AG09309 (cell line): Measurements from ENCODE around the gene PPP1R1A.
A peak's percentile ranks its signal among the peaks of the same experiment; 100 is the strongest.

Source experiments
- DNase-seq: peaks from one replicate; pipeline ENCODE4 v3.0.0-alpha.2; 2010; ENCODE audit warnings: low read depth
- H3K4me3 ChIP-seq: 2 replicates; pipeline ENCODE4 v1.5.1; 2011; ENCODE audit warnings: mild to moderate bottlenecking, low read depth, low read length, moderate library complexity; ENCODE audit not compliant: control insufficient read depth
- CTCF ChIP-seq: IDR thresholded peaks from 2 replicates; pipeline ENCODE4 v1.5.1; 2011; ENCODE audit warnings: mild to moderate bottlenecking, low read depth, low read length, inconsistent platforms; ENCODE audit not compliant: insufficient read depth, control insufficient read depth; ENCODE audit errors: missing control alignments

The PPP1R1A gene

GRCh38 chr12:54579696-54580333 lies 8.6 kb downstream of the PPP1R1A start:
- peak; percentile 99 for TF ChIP-seq CTCF
- no peak for DNase-seq
- H3K4me3 ChIP-seq = no peak overlapping the region

- no peak for TF ChIP-seq CTCF
- no peak for DNase-seq
- H3K4me3 ChIP-seq = no peak overlapping the region
Measured at GRCh38 chr12:54579258-54579657, 9.2 kb downstream of the PPP1R1A start.

DNA sequence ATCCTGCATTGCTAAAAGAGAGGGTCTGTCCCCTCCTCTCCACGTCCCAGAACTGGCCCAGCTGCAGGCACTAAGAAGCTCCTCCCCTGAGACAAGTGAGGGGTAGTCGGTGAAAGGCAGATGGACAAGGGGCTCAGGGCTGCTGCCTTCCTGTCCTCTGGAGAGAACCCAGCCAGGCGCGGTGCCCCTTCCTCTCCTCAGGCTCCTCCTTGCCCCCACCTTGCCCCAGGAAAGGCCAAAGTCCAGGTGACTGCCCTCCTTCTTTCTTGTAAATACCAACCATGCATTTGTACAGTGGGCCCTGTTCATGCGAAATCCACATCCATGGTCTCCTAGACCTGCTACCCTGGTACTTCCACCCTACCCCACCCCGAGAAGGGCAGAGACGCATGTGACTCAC lies 9.7 kb downstream of the PPP1R1A start:
- no peak for TF ChIP-seq CTCF
- H3K4me3 ChIP-seq = no peak overlapping the region
- DNase-seq = no peak

- DNase-seq = no peak
- no peak for TF ChIP-seq CTCF
- no peak overlapping the region for H3K4me3 ChIP-seq
Measured at GRCh38 chr12:54572881-54573280, 15.6 kb downstream of the PPP1R1A start.

- no peak for TF ChIP-seq CTCF
- no peak for DNase-seq
- no peak overlapping the region for H3K4me3 ChIP-seq
Measured at GRCh38 chr12:54571193-54572188, 17.0 kb downstream of the PPP1R1A start.

DNA sequence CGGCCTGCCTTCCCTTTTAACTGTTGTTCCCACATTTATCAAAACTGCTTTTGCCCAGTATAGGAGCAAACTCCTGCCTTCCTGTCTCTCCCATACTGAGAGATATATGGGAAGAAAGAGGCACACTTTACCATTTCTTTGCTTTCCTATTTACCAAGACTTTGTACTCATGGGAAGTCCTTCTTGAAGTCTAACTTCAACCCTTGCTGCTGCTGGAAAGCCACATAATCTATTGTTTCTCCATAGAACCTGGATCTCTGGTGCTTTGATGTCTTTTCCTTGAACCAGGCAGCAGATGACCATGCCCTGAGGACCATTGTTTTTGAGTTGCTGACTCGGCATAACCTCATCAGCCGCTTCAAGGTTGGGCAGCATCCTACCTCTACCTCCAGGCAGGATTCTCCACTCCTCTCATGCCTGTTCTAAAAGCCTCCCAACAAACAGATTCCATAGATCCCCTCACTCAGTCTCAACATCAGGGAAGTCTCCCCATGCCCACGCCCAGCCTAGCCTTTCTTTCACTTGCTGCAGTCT lies 18.4 kb downstream of the PPP1R1A start:
- TF ChIP-seq CTCF = no peak
- DNase-seq = no peak
- no peak overlapping the region for H3K4me3 ChIP-seq
